ENCODE measurements around the gene ARHGAP26.

GRCh38 chr5:143102411-143102810, 332.2 kb downstream of the ARHGAP26 start:
- TF ChIP-seq CTCF (IDR thresholded peaks at IDR 0.05) (no peak), POLR2A (IDR thresholded peaks at IDR 0.05) (no peak), EP300 (IDR thresholded peaks at IDR 0.05; ENCODE audit: low read depth) (no peak), POLR2AphosphoS5 (IDR thresholded peaks at IDR 0.05) (no peak)
